Neural cell (in vitro differentiated cells): ENCODE data around the gene NUDT3.
"Not testable (repeated sequence)": the region's sequence is repeated elsewhere in the genome, so short reads cannot be mapped to it uniquely, and the experiment has no call there.

Source experiments
- CTCF ChIP-seq: fragments of 450-650 bp; IDR thresholded peaks from 2 replicates; pipeline ENCODE4 v1.5.1; 2014; ENCODE audit warnings: antibody characterized with exemption, mild to moderate bottlenecking, moderate library complexity; ENCODE audit not compliant: poor library complexity, severe bottlenecking
- SMC3 ChIP-seq: fragments of 450-650 bp; conservative IDR thresholded peaks from 2 replicates; pipeline ENCODE4 v1.6.1; 2014; ENCODE audit warnings: antibody characterized with exemption, mild to moderate bottlenecking, moderate library complexity; ENCODE audit not compliant: poor library complexity

GRCh38 chr6:34245761-34246140 is 146.7 kb downstream of the NUDT3 start:
- TF ChIP-seq CTCF, SMC3: not testable (repeated sequence)
